ENCODE measurements around the gene OSBPL7.

DNA sequence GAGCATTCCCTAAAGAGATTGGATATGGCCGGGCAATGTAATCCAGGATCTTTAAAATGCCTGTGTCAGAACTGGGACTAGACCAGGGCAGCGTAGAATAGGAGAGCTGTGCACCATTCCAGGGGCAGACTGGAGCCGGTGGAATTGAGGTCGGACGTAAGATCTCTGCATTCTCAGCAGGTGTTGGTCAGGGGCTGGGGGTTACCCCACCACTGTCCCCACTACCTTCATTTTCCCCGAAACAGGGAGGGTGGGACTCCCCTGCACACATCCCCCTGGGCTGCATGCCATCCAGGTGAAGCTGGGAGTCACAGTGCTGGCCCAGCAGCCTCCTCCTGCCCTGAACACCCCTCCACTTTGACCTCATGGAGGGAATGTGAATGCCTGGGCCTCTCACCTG is 17.8 kb downstream of the OSBPL7 start:
- TF ChIP-seq, protein P1, sequence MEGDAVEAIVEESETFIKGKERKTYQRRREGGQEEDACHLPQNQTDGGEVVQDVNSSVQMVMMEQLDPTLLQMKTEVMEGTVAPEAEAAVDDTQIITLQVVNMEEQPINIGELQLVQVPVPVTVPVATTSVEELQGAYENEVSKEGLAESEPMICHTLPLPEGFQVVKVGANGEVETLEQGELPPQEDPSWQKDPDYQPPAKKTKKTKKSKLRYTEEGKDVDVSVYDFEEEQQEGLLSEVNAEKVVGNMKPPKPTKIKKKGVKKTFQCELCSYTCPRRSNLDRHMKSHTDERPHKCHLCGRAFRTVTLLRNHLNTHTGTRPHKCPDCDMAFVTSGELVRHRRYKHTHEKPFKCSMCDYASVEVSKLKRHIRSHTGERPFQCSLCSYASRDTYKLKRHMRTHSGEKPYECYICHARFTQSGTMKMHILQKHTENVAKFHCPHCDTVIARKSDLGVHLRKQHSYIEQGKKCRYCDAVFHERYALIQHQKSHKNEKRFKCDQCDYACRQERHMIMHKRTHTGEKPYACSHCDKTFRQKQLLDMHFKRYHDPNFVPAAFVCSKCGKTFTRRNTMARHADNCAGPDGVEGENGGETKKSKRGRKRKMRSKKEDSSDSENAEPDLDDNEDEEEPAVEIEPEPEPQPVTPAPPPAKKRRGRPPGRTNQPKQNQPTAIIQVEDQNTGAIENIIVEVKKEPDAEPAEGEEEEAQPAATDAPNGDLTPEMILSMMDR (IDR thresholded peaks at IDR 0.05; ENCODE audit: insufficient read depth, low read depth, low read length): no peak
- no peak for TF ChIP-seq EZH2 (IDR thresholded peaks at IDR 0.05; ENCODE audit: insufficient read depth, low read length)

All from astrocyte (in vitro differentiated cells and primary cell).